DOHH2 (cell line): ENCODE data around the gene RNLS.

Experiments
- EZH2phosphoT487 ChIP-seq: fragments of 200-600 bp; sonication (generic); IDR thresholded peaks from 2 replicates; pipeline ENCODE4 v1.6.1; 2017; ENCODE audit warnings: borderline replicate concordance, mild to moderate bottlenecking, antibody characterized with exemption, low read length, moderate library complexity, mixed read lengths
- TF ChIP-seq, protein P1 (sequence below): fragments of 200-600 bp; sonication (generic); IDR thresholded peaks from one replicate; pipeline ENCODE4 v1.5.1; 2014; ENCODE audit warnings: antibody characterized with exemption, mild to moderate bottlenecking, low read depth, low read length; ENCODE audit not compliant: poor library complexity, severe bottlenecking

GRCh38 chr10:88521791-88522190 is 61.3 kb downstream of the RNLS start:
- TF ChIP-seq, protein P1, sequence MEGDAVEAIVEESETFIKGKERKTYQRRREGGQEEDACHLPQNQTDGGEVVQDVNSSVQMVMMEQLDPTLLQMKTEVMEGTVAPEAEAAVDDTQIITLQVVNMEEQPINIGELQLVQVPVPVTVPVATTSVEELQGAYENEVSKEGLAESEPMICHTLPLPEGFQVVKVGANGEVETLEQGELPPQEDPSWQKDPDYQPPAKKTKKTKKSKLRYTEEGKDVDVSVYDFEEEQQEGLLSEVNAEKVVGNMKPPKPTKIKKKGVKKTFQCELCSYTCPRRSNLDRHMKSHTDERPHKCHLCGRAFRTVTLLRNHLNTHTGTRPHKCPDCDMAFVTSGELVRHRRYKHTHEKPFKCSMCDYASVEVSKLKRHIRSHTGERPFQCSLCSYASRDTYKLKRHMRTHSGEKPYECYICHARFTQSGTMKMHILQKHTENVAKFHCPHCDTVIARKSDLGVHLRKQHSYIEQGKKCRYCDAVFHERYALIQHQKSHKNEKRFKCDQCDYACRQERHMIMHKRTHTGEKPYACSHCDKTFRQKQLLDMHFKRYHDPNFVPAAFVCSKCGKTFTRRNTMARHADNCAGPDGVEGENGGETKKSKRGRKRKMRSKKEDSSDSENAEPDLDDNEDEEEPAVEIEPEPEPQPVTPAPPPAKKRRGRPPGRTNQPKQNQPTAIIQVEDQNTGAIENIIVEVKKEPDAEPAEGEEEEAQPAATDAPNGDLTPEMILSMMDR: no peak
- no peak for TF ChIP-seq EZH2phosphoT487
